T-helper 2 cell (primary cell): ENCODE results near the gene CALHM4.

Experiments
- DNase-seq, 5 experiments: peaks; one replicate each; pipeline versions ENCODE4 v3.0.0 to v3.0.0-alpha.2; 2012 to 2022
- total RNA-seq, 2 donors: gene quantifications; one replicate each; lab custom pipeline; 2026; lab: John Stamatoyannopoulos, UW

Gene CALHM4, protein sequence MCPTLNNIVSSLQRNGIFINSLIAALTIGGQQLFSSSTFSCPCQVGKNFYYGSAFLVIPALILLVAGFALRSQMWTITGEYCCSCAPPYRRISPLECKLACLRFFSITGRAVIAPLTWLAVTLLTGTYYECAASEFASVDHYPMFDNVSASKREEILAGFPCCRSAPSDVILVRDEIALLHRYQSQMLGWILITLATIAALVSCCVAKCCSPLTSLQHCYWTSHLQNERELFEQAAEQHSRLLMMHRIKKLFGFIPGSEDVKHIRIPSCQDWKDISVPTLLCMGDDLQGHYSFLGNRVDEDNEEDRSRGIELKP
- total RNA-seq, result 0 reads per million in 2 donors

DNA sequence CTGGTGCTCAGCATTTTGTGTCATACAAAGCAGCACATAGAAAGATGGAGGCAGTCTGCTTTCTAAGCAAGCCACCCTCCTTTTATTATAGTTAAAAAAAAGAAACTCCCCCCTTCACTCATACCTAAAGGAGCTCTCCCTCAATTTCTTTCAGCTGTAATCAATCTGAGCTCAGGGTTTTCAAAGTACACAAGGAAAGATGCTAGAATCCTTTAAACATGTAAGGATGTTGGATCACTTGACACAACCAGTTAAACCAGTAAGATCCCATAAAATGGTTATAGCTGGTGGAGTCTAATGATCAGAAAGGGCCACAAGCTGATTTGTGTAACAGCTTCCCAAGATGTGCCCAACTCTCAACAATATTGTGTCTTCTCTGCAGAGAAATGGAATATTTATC, at the start of gene CALHM4:
Gene CALHM4, plus strand, starts transcription at position 301 of the 400 bp plus-strand sequence. Its CDS starts 43 bp downstream, at position 344.
- DNase-seq, result no peak

DNA sequence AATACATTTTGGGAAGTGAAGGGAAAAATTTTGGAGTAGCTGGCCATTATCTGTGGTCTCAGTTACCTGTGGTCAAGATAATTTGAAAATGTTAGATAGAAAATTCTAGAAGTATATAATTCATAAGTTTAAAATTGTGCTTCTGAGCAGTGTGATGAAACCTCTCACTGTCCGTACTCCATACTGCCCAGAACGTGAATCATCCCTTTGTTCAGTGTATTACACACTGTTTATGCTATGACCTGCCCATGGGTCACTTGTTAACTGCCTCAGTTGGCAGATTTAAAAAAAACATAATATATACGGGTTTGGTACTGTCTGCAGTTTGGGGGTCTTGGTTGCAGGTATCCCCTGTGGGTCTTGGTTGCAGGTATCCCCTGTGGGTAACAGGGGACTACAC, 46.2 kb upstream of the CALHM4 start:
- DNase-seq, result no peak

DNA sequence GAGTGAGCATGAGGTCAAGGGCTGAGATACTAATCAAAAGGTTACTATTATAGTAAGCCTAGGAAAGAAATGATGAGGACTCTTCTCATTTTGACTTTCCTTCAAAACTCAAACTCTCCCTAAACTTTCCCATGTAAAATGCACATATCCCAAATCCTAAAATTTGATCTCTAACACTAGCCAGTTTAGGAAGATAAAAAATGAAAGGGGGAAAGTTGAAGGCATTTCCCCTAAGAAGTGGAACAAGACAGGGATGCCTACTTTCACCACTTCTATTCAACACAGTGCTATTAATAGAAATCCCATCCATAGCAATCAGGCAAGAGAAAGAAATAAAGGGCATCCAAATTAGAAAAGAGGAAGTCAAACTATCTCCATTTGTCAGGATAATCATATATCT, 45.0 kb upstream of the CALHM4 start:
- DNase-seq, result no peak

DNA sequence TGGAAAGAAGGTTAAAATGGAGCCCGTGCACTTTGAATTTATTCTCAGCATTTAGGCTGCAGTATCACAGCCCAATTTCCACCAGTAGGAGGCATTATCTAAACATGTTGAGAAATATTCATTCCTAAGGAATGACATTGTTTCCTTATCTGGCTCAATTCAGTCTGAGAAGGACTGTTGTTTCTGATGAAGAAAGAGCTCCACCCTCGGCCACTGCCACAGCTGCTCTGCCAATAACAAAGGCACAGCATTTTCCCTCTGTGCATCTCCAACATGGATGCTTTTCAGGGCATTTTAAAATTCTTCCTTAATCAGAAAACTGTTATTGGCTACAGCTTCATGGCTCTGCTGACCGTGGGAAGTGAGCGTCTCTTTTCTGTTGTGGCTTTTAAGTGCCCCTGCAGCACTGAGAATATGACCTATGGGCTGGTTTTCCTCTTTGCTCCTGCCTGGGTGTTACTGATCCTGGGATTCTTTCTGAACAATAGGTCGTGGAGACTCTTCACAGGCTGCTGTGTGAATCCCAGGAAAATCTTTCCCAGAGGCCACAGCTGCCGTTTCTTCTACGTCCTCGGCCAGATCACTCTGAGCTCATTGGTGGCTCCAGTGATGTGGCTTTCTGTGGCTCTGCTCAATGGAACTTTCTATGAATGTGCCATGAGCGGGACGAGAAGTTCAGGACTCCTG, 42.0 kb upstream of the CALHM4 start, which contains the start of gene CALHM5:
Gene CALHM5, plus strand, starts transcription at position 216 of the 687 bp plus-strand sequence. Its CDS starts 58 bp downstream, at position 274.
- no peak for DNase-seq

DNA sequence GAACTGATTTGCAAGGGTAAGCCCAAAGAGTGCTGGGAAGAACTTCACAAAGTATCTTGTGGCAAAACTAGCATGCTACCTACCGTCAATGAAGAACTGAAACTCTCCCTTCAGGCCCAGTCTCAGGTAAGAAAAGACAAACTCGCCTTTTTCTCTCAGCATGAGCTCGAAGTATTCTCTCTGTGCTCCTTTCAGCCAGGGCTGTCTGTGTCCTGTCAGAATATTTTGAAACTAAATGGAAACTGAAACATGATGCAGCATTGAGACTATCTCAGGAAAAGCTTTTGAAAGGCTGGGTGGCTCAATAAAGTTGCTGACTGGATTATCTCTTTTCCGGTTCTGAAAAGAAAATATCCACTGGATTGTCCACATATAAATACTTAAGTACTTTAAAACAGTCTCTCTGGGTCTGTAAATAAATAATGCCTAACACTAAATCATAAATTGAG, 41.4 kb upstream of the CALHM4 start:
- no peak for DNase-seq

DNA sequence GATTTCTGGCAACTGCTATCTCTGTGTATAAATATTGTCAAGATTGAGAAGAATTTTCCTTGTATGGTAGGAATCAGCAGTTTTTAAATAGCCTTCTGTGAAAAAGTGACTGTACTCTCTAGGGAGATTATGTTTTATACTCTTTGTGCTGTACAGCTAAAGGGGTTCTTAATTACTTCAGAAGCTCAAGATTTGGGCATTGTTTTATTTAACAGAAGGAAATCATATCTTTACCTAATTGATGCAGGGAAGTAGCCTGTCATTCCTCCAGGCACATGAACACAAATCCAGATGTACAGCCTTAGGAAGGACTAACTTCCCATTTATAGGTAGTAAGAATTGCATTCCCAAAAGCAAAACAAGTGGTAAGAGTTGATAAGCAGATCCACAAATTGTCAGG, 40.8 kb upstream of the CALHM4 start:
- DNase-seq, result no peak

DNA sequence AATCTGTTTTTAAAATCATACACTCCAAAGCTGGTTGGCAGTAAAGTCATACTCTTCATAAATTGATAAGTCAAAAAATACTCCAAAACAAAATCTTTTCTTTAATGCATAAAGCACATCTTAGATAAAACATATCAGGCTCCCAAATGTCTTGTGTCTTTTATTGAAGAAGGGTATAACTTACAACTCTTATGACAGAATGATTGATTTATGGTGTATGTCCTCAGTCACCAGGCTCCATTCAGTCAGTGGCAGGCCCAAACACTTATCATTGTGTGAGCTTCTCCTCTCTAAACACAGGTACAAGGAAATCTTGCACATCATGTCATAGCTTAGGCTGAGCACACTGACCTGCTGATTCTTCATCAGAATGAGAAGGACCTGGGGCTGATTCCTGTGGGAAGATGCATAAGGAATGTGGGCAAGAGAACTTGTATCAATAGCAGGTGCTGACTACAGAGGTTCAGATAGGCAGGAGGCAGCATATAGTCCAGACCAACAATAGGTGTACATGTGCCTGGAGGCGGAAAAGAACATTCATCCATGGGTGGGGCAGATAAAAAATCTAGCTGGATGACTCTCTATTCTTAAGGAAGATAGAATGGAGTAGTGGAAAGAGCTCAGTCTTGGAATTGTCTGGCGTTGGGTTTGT, 40.2 kb upstream of the CALHM4 start:
- DNase-seq, result no peak

DNA sequence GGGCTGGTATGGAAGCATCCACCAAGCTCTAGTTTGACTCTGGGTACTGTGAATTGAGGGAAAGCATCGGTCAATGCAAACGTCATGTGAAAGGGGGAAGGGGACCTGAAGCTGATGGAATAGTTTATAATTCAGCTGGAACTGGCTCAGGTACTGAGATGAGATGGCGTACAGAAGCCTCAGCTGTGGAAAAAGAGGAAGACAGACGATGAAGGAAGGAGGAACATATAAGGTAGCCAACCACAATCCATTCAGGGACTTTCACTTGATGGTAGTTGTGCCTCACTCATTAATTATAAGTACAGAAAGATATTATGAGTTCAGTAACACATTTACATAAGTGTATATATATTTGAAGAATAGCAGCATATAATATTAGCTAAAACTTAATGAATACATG, 39.4 kb upstream of the CALHM4 start:
- DNase-seq, result no peak

DNA sequence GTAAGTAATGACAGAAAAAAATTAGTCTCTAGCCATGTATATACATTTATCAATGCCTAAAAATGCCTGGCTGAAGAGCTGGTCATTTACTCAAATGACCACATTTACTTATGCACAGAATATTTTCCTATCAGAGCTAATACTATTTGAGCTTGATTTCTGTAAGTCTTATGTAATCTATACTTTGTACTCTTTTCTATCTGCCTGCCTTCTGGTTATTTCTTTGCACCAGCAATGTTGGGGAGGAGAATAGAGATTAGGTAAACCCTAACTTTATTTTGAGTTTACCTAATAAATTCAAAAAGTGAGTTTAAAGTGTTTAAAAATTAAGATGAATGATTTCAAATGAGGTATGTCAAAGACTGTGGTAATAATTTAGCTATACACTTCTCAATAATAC, 38.4 kb upstream of the CALHM4 start:
- no peak for DNase-seq

DNA sequence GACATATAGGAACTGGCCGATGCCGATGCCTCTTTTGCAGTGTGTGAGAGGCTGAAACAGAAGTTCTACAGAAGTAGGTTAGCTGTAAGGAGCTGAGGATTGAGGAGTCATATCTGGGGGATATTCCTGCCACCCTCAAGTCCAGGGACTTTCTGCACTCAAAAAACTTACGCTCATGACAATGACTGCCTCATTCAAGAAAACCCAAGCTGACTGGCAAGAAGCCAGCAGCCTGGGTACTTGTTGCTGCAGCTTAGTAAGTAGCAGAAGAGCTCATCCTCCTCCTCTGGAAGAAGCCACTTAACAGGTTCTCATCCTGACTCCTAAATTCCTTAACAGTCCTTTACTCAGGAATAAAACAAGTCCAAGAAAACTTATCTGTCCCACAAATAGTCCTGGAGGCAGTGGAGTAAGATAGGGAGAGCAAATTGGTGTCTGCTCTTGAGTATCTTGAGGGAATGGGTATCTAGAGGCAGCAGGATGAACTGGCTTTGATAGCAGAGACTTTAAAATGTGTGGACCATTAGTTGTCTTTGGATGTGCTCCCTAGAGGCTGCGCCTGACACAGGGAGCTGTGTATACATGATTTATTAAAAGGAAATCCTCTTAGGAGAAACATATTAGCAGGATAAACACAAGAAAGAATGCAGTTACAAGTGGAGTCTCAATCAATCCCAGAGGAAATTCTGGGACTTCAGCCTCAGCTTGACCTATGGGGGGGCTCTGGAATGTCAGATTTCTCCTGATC, 34.8 kb upstream of the CALHM4 start:
- DNase-seq, result no peak

DNA sequence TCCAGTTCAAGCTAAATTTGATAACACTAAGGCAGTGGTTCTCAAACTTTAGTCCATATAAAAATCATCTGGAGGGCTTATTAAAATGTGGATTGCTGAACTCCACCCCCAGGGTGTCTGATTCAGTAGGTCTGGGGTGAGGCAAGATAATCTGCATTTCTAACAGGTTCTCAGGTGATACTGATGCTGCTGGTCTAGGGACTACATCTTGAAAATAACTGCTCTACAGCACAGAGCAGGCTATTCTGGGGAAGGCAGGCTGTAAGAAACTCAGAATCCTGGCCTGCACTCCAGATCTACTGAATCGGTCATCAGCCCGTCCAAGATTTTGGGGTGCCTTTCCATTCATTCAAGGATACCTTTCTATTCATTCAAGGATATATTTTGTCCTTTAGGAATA, 30.7 kb upstream of the CALHM4 start:
- no peak for DNase-seq

DNA sequence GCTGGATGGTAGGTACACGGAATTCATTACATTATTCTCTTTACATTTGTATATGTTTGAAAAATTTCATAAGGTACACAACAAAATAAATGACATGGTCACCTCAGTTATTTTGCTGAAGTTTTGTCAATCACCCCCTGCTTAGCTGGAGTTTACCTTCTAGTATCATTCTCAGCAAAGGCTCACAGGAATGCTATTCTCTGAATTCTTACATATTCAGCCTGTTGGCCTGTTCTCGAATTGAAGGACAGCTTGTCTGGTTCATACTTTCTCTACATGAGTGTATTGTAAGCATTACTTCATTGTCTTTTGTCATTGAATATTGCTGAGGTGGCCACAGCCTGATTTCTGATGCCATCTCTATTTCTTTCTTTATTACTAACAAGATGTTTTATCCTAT, 29.3 kb upstream of the CALHM4 start:
- DNase-seq, result no peak

DNA sequence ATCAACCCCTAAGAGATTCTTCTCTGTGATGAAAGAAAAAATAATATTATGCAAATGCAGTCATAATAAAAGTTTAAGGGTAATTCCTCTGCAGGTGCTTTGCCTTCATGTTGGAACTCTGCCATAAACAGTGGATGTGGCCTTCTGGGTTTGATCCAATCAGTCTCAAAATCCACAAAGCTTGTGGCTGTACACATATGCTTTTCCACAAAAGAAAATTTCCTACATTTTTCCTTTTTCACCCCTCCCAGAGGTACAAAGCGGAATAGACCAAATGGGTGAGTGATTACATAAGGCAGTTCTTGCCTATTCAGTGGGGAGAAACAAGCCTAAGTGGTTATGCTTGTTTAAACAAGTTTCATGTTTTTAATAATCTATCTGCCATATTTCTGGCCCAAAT, 25.4 kb upstream of the CALHM4 start:
- DNase-seq, result no peak

DNA sequence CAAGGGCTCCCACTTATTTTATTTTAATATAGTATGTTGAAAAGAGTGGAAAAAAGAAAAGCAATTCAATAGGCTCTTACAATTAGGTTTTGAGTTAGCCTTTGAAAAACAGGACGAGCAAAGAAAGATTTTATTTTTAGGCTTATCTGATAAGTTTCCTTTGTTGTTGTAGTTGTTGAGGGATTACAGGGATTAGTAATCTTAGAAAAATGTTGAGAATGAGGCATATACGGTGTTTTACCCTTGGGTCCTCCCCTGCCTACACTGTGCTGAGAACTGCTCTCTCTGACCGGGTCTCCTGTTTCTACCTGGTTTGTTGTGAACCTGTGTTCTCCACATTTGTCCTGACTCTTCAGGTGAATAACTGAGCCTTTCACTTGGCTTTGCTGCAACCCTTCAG, 24.8 kb upstream of the CALHM4 start:
- no peak for DNase-seq

DNA sequence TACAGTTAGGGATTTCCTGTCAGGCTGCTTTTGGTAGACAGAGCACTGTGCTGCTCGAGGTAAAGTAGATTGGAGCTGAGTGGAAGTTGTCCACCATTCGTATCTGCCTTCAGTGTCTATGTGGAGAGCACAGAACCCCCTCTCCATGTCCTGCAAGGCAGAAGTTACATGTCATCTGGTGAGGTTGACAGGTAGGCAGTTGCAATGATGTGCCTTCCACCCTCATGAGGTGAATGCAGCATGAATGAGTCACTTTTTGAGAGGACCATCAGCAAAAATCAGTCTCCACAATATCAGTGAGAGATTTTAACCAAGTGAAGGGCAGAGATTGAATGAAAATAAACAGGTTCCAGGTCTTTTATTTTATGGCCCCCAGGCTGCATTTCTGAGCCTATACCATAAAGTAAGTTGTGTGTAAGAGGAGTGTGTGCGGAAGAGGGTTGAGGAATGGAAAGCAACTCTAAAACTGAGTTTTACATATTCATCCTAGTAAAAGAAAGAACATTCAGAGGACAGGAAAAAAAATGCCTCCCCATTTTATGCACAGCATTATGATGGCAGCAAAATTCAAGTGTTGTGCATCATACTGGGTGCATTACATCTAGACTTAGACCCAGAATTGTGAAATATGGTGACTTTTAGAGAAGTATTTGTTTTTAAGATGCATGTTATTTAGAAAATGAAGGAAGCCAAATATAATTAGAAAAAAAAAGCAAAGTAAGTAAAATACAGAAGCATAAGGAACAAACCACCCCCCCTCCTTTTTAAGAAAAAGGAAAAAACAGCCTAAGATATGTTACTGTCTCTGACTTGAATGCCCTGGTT, 23.9 kb upstream of the CALHM4 start:
- no peak for DNase-seq

DNA sequence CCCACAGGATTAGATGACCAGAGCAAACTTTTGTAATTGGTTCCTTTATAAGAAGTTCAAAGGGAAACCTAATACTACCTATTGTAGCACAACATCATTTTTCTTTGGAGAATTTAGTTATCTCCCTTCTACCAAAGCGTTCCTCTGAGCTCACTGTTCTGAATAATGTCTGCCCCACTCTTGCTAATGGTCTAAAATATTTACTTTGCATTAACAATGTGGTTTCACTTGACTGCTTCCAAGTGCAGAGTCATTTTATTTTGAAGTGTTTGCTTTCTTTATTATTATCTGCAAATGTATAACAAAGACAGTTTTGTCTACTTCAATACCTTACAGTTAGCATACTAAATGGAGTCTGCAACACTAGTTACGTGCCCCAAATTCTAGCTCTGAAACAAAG, 23.1 kb upstream of the CALHM4 start:
- DNase-seq, result no peak

DNA sequence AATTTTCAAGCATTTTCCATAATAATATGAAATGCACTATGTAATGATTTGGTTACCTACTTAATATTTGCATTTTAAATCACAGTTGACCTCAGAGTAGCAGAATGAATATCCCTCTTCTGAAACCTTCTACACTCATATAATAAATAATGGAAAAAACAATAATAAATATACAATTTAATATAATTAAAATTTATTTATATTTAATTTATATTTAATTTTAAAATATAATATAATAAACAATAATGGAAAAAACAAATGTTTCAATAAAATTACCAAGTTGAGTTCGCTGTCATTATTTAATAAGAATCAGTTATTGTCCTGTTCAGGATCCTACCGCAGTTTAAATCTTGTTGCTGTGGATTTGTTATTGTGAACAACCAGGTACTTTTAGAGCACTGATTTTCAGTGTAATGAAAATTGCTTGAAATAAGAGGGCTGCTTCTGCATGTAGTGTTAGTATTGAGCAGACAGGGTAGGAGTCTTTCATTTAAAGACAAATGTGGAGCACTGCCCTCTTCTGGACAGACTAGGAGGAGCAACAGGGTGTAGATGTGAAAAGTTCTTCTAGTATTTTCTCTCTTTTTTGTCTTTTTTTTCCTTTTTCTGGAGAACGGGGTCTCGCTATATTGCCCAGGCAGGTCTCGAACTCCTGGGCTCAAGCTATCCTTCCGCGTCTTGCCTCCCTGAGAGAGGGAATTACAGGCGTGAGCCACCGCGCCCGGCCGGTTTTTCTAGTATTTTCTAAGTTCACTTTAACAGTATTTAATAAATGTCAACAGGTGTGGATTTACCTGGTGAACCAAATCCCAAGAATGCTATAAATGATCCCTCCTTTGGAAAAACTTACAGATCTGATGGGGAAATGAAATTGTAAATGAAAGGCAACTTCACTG, 21.6 kb upstream of the CALHM4 start:
- DNase-seq, result peak in 4 of 5 experiments; percentile 18 to 59 (median 40)

DNA sequence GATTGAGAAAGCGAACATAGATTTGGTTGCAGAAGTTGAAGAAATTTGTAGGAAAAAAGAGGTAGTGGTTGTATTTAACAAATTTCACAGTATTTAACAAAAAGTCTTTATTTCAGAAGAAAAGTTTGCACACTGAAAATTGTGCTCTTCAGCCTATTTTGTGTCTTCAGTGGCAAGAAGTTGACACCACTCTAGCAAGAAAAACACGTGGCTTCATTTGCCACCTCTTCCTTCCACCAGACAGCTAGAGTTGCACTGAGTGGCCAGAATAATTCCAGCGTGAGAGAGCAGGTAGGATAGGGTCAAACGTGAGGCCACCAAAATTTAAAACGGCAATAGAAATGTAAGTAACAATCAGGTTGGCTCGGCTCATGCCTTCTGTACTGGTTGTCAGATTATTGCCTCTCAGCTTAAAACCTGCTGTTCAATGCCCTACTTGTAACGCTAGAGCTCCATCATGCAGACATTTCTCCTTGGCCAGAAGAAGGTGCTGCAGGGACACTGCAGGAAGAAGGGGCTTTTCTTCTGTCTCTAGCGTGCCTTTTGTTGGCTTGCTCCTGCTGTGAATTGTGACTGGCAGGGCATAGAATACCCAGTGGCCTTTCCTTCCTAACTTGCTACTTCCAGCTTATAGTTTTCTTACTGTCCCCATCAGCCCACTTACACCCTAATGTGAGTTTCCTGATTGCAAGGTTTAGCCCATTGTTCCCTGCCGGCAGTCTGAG, 20.2 kb upstream of the CALHM4 start:
- no peak for DNase-seq

DNA sequence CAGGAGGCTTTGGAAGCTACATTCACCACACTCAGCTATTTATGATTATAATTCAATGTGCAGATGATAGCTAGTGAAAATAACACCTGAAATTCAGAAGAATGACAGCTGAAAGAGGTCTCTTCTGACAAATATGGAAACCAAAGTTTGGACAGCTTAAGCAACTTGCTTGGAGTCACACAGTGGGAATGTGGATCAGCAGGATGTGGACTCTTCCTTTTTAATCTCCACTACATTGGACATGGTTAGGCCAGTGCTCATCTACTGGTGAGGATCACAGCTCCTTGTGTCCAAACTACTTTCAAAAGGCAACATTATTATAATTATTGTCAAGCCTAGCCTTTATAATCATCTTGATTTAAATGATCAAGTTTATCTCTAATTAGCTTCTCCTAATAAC, 18.4 kb upstream of the CALHM4 start:
- DNase-seq, result no peak

DNA sequence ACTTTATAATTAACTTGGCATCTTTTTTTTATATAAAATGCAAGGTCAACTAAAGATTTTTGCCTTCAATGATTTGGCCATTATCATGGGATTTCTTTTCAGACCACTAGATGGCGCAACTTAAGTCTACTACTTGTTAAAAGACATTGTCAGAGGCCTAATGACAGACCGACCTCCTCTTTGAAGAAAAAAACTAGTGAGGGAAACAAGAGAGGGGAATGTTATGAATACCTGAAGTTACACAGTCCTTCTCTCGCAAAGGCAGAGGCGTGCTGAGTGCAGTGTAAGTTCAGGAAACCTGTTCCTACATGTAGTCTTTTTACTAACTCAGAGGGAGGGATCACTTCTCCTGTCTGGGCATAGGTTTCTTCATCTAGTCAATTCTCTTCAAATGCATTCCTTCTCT, 17.3 kb upstream of the CALHM4 start:
- peak in 2 of 5 experiments; percentile 29 to 55 for DNase-seq
